ENCODE data around the gene CSF1R.

The CSF1R gene

GRCh38 chr5:150026682-150027172 is 59.6 kb downstream of the CSF1R start:
- H3K27ac ChIP-seq (ENCODE audit: low read length), result no peak overlapping the region
- no peak overlapping the region for H2AFZ ChIP-seq (ENCODE audit: low read depth, low read length)
- TF ChIP-seq EZH2 (IDR thresholded peaks at IDR 0.05; ENCODE audit: borderline replicate concordance, low read depth, low read length, severe bottlenecking), result no peak
- TF ChIP-seq, protein P1, sequence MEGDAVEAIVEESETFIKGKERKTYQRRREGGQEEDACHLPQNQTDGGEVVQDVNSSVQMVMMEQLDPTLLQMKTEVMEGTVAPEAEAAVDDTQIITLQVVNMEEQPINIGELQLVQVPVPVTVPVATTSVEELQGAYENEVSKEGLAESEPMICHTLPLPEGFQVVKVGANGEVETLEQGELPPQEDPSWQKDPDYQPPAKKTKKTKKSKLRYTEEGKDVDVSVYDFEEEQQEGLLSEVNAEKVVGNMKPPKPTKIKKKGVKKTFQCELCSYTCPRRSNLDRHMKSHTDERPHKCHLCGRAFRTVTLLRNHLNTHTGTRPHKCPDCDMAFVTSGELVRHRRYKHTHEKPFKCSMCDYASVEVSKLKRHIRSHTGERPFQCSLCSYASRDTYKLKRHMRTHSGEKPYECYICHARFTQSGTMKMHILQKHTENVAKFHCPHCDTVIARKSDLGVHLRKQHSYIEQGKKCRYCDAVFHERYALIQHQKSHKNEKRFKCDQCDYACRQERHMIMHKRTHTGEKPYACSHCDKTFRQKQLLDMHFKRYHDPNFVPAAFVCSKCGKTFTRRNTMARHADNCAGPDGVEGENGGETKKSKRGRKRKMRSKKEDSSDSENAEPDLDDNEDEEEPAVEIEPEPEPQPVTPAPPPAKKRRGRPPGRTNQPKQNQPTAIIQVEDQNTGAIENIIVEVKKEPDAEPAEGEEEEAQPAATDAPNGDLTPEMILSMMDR (IDR thresholded peaks at IDR 0.05; ENCODE audit: borderline replicate concordance, extremely low read depth, low read length, poor library complexity, severe bottlenecking), result no peak
- H4K20me1 ChIP-seq (ENCODE audit: insufficient read depth, low read length), result no peaks in the 10 kb centered on the region; the same call in none of the 2 replicates
- no peak overlapping the region for H3K9ac ChIP-seq (ENCODE audit: low read depth, low read length)
- H3K79me2 ChIP-seq (ENCODE audit: insufficient read depth, low read length), result no peaks in the 10 kb centered on the region
- H3K27me3 ChIP-seq (ENCODE audit: insufficient read depth, low read length, poor library complexity), result no peaks in the 10 kb centered on the region
- H3K4me2 ChIP-seq (ENCODE audit: insufficient read depth, low read length), result no peak overlapping the region
- ATAC-seq (ENCODE audit: insufficient read depth, low read depth) (no peak), DNase-seq (no peak)
- H3K4me1 ChIP-seq (ENCODE audit: insufficient read depth, low read length), result no peaks in the 10 kb centered on the region
- H3K36me3 ChIP-seq (ENCODE audit: insufficient read depth, low read length), result peaks cover 94% of the 10 kb centered on the region
- H3K4me3 ChIP-seq (ENCODE audit: low read depth in 1 of 2, low read length in 2 of 2), result no peak overlapping the region
- no peaks in the 10 kb centered on the region for H3K9me3 ChIP-seq (ENCODE audit: insufficient read depth, low read length, severe bottlenecking)

- Histone ChIP-seq H4K20me1 (ENCODE audit: insufficient read depth, low read length) (no peaks in the 10 kb centered on the region; the same call in 1 of the 2 replicates), H3K27me3 (ENCODE audit: insufficient read depth, low read length, poor library complexity) (no peaks in the 10 kb centered on the region), H3K4me3 (ENCODE audit: low read depth in 1 of 2, low read length in 2 of 2) (no peak overlapping the region), H3K27ac (ENCODE audit: low read length) (no peak overlapping the region), H2AFZ (ENCODE audit: low read depth, low read length) (no peak overlapping the region), H3K36me3 (ENCODE audit: insufficient read depth, low read length) (peaks cover 95% of the 10 kb centered on the region), H3K9me3 (ENCODE audit: insufficient read depth, low read length, severe bottlenecking) (no peaks in the 10 kb centered on the region), H3K9ac (ENCODE audit: low read depth, low read length) (no peak overlapping the region), H3K4me1 (ENCODE audit: insufficient read depth, low read length) (no peaks in the 10 kb centered on the region), H3K79me2 (ENCODE audit: insufficient read depth, low read length) (no peaks in the 10 kb centered on the region), H3K4me2 (ENCODE audit: insufficient read depth, low read length) (no peak overlapping the region)
- TF ChIP-seq, protein P1 (IDR thresholded peaks at IDR 0.05; ENCODE audit: borderline replicate concordance, extremely low read depth, low read length, poor library complexity, severe bottlenecking), result no peak
- TF ChIP-seq EZH2 (IDR thresholded peaks at IDR 0.05; ENCODE audit: borderline replicate concordance, low read depth, low read length, severe bottlenecking), result no peak
- no peak for ATAC-seq (ENCODE audit: insufficient read depth, low read depth)
- no peak for DNase-seq
Observed at GRCh38 chr5:150024346-150024984, 61.9 kb downstream of the CSF1R start.

GRCh38 chr5:150023136-150023535 is 63.2 kb downstream of the CSF1R start:
- Histone ChIP-seq H4K20me1 (ENCODE audit: insufficient read depth, low read length) (no peaks in the 10 kb centered on the region; the same call in 1 of the 2 replicates), H3K36me3 (ENCODE audit: insufficient read depth, low read length) (peaks cover 98% of the 10 kb centered on the region), H3K27ac (ENCODE audit: low read length) (no peak overlapping the region), H3K27me3 (ENCODE audit: insufficient read depth, low read length, poor library complexity) (no peaks in the 10 kb centered on the region), H3K9me3 (ENCODE audit: insufficient read depth, low read length, severe bottlenecking) (no peaks in the 10 kb centered on the region), H3K4me3 (ENCODE audit: low read depth in 1 of 2, low read length in 2 of 2) (no peak overlapping the region), H3K9ac (ENCODE audit: low read depth, low read length) (no peak overlapping the region), H2AFZ (ENCODE audit: low read depth, low read length) (no peak overlapping the region), H3K4me2 (ENCODE audit: insufficient read depth, low read length) (no peak overlapping the region), H3K79me2 (ENCODE audit: insufficient read depth, low read length) (no peaks in the 10 kb centered on the region), H3K4me1 (ENCODE audit: insufficient read depth, low read length) (no peaks in the 10 kb centered on the region)
- no peak for DNase-seq
- ATAC-seq (ENCODE audit: insufficient read depth, low read depth), result no peak
- TF ChIP-seq, protein P1 (IDR thresholded peaks at IDR 0.05; ENCODE audit: borderline replicate concordance, extremely low read depth, low read length, poor library complexity, severe bottlenecking), result no peak
- no peak for TF ChIP-seq EZH2 (IDR thresholded peaks at IDR 0.05; ENCODE audit: borderline replicate concordance, low read depth, low read length, severe bottlenecking)
